Bronchial epithelial cell (primary cell): ENCODE results near the gene HOXC11. TPM values are rescaled to one million over a fixed set of nuclear protein-coding genes. Genes with fewer than 3 reads are reported as not detected.

ENCODE experiments used
- DNase-seq: peaks from one replicate; pipeline ENCODE4 v3.0.0-alpha.2; 2010; ENCODE audit warnings: low read depth
- FAIRE-seq: peaks from 2 replicates; lab custom pipeline; 2011; peaks lifted over from hg19 to GRCh38; lab: Jason Lieb, UNC
- H3K27me3 ChIP-seq: 2 replicates; pipeline ENCODE4 v1.5.1; 2011; ENCODE audit warnings: low read length; ENCODE audit not compliant: control insufficient read depth, insufficient read depth
- H3K36me3 ChIP-seq: 2 replicates; pipeline ENCODE4 v1.5.1; 2011; ENCODE audit warnings: low read length; ENCODE audit not compliant: control insufficient read depth, insufficient read depth
- H3K4me3 ChIP-seq: 2 replicates; pipeline ENCODE4 v1.5.1; 2011; ENCODE audit warnings: mild to moderate bottlenecking, low read depth, low read length, control low read depth
- total RNA-seq: library from RNA; depleted of rRNA; stranded (reverse); fragments of >200 nt; gene quantifications from 2 replicates; pipeline ENCODE4 v1.2.1, GENCODE V29; 2014
- TF ChIP-seq, protein P1 (sequence below): IDR thresholded peaks from 2 replicates; pipeline ENCODE4 v1.5.1; 2011; ENCODE audit warnings: mild to moderate bottlenecking, moderate library complexity, low read length, control low read depth, inconsistent platforms; ENCODE audit not compliant: insufficient read depth, severe bottlenecking

Gene HOXC11
- total RNA-seq, 1 donor from 2014 or later, result not detected

DNA sequence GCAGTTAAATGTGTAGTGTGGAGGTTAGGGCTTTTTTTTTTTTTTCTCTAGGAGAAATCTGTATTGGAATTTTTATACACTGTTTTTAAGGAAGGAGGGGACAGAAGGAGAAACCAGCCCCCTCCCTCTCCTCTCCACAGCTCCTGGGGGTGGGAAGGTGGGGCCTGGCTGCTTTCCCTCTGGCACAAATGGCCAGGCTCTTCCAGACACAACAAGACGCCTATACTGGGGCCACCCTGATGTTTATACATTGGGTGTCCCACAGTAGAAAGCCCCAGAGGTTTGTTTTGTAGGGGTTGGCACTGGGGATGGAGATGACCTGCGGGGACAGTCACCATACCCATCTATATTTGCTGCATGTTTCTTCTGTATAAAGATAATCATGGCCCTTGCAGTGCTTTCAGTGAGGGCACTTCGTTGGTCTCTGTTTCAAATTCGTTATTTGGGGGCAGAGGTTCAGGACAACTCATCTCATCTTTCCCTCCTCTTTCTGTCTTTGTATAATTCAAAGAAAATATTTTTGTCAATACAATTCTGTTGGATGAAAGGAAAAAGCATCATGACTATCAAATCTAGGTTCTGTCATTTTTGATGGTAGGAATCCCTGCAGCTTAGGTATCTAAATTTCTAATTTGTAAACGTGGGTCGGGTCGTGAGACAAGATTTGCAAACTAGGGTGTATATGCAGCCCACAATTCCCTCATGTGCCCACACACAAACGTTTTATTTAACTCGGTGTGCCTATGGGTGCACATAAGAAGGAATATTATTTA is 4.1 kb downstream of the HOXC11 start:
- FAIRE-seq, result no peak
- peaks cover 82% of the 10 kb centered on the region for H3K27me3 ChIP-seq

DNA sequence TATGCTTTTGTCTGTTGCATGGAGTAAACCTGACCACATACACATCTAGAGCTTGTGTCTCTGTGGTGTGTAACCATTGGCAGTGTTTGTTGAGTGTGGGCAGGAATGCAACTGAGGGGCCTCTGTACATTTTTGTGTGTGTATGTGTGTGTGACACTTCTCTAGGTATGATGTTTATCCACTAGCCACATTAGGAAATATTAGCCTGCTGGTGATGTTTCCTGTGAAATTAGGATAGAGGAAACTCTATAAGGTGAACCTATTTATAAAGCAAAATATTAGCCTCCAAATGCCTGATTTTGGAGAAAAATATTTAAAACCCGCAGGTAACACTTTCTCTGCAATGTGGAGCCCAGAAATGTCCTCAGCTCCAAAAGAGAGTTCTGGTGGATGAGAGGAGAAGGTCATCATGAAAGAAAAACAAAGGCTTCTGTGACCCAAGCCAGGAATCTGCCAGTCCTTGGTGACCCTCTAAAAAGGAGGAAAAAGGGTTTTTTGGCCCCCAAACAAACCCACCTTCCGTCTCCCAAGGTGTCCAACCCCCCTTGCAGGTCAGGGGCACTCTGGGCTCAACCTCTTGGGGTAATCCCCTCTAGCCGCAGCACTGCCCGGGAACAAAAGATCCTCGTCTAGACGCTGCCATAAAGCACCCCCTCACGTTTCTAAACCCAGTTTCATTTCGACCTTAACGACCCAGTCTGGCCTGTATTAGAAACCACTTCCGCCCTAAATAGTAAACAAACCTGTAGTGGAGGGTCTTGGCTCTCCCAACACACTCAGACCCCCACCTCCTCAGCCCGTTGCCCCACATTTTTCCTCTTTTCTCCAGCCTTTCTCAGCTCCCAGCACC is 4.9 kb downstream of the HOXC11 start:
- Histone ChIP-seq H3K4me3 (no peak overlapping the region), H3K36me3 (no peaks in the 10 kb centered on the region), H3K27me3 (peaks cover 82% of the 10 kb centered on the region)
- FAIRE-seq, result no peak
- DNase-seq, result no peak
- TF ChIP-seq, protein P1, sequence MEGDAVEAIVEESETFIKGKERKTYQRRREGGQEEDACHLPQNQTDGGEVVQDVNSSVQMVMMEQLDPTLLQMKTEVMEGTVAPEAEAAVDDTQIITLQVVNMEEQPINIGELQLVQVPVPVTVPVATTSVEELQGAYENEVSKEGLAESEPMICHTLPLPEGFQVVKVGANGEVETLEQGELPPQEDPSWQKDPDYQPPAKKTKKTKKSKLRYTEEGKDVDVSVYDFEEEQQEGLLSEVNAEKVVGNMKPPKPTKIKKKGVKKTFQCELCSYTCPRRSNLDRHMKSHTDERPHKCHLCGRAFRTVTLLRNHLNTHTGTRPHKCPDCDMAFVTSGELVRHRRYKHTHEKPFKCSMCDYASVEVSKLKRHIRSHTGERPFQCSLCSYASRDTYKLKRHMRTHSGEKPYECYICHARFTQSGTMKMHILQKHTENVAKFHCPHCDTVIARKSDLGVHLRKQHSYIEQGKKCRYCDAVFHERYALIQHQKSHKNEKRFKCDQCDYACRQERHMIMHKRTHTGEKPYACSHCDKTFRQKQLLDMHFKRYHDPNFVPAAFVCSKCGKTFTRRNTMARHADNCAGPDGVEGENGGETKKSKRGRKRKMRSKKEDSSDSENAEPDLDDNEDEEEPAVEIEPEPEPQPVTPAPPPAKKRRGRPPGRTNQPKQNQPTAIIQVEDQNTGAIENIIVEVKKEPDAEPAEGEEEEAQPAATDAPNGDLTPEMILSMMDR, result no peak

More for the DNA sequence above, 4.1 kb downstream of the HOXC11 start:
- Histone ChIP-seq H3K4me3 (no peak overlapping the region), H3K36me3 (no peaks in the 10 kb centered on the region)
- DNase-seq, result no peak
- TF ChIP-seq, protein P1, result no peak

DNA sequence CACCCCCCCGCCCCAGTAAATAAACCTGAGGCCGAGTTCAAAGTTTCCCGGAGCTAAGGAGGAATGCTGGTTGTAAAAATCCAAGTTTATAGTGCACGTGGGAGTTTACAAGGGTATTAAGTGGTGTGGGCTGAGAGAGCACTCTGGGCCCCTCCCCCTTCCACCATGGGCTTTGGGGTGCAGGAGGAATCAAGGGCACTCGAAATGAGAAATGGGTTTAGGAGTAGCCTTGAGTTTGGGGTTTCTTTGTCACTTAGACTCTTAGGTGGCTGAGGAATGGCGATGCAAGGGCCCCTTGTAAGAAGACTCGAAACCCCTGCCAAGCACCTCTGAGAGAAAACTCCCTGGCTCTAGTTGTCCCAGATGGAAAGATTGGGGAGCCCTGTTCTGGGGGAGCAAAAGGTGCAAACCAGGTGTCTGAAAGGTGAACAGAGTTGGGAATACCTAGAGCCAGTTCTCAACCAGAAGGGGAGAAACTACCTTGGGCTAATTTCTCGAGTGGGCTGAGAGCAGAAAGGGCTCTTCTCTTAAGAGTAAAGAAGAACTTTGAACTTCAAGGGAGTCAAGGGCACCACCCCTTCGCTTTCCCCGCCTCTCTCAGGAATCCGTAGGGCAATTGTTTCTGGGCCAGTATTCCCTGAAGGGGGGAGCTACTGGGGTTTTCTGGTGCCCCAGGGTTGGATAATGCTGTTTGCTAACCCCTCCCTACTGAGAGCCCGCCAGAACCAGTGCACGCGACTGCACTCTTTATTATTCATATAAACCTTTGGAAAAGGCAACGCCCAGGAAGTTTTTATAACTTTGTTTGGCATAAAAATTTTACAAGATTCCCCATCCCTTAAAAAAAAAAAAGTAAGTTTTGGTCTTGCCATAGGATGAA is 5.8 kb downstream of the HOXC11 start:
- TF ChIP-seq, protein P1, result no peak
- FAIRE-seq, result no peak
- no peaks in the 10 kb centered on the region for H3K36me3 ChIP-seq
- DNase-seq, result no peak
- H3K4me3 ChIP-seq, result no peak overlapping the region
- H3K27me3 ChIP-seq, result peaks cover 81% of the 10 kb centered on the region

DNA sequence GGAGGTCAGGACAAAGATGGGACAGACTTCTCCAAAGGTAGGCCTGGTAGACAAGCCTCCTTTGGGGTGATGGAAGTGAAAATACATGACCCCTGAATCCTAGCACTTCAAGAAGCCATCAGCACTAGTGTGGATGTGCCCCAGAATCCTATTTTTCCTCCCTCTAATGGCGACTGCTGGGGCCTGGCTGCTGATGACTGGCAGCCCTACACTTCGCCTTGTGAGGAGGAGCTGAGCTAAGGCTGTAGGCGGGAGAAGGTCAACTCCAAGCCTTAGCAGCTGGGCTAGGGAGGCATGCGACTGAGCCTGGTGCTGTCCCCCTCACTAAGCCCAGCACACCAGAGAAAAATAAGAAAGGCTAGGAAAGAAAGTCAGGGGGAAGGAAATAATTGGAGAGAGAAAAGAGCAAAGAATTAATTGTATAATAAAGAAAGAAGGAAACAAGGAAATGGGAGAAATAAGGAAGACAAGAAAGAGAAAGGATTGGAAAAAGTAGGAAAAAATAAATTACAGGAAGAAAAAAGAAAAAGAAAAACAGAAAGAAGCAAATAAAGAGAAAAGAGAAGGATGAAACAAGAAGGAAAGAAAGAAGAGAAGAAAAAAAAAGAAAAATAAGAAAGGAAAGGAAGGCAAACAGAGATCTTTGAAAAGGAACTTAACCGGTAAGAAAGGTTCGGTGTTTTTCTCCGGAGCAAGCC is 7.3 kb downstream of the HOXC11 start:
- Histone ChIP-seq H3K36me3 (no peaks in the 10 kb centered on the region), H3K27me3 (peaks cover 84% of the 10 kb centered on the region), H3K4me3 (no peak overlapping the region)
- no peak for FAIRE-seq
- no peak for DNase-seq
- TF ChIP-seq, protein P1, result no peak
